PC-9 (cell line): ENCODE results near the gene ZNF75A.

Source experiments
- EZH2 ChIP-seq: fragments of 200-600 bp; sonication (generic); IDR thresholded peaks from 2 replicates; pipeline ENCODE4 v1.8.0; 2017; ENCODE audit warnings: antibody characterized with exemption, low read depth
- TF ChIP-seq, protein P1 (sequence below): fragments of 200-600 bp; sonication (generic); conservative IDR thresholded peaks from 2 replicates; pipeline ENCODE4 v1.6.1; 2017; ENCODE audit warnings: mixed run types, antibody characterized with exemption, mild to moderate bottlenecking, moderate library complexity

DNA sequence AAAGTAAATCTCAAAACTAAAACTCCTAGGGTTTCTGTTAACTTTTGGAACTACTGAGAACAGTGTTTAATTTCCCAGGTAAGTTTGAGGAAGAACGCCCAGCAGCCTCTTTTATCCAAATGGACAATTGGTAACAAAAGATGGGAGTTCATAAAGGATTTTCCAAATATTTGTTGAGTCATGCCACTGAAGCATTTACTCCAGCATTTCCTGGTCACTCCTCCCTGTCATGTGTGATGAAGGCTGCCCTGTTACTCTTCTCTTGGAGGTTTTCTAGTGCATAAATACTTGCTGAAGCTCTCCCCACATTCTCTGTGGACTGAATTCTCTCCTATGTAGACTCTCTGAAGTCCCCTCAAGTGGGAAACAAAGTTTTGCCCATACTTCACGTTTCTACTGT lies 16.5 kb downstream of the ZNF75A start:
- TF ChIP-seq, protein P1, sequence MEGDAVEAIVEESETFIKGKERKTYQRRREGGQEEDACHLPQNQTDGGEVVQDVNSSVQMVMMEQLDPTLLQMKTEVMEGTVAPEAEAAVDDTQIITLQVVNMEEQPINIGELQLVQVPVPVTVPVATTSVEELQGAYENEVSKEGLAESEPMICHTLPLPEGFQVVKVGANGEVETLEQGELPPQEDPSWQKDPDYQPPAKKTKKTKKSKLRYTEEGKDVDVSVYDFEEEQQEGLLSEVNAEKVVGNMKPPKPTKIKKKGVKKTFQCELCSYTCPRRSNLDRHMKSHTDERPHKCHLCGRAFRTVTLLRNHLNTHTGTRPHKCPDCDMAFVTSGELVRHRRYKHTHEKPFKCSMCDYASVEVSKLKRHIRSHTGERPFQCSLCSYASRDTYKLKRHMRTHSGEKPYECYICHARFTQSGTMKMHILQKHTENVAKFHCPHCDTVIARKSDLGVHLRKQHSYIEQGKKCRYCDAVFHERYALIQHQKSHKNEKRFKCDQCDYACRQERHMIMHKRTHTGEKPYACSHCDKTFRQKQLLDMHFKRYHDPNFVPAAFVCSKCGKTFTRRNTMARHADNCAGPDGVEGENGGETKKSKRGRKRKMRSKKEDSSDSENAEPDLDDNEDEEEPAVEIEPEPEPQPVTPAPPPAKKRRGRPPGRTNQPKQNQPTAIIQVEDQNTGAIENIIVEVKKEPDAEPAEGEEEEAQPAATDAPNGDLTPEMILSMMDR: no peak
- no peak for TF ChIP-seq EZH2
